Measurements from ENCODE around the gene SLC3A2.
"Not testable (repeated sequence)": the region's sequence is repeated elsewhere in the genome, so short reads cannot be mapped to it uniquely, and the experiment has no call there.

SLC3A2 gene

GRCh38 chr11:62880803-62881578, at the start of gene SLC3A2:
SLC3A2 (plus strand) TSS chr11:62880896; CDS start chr11:62881024, 128 bp downstream.
- no peak for DNase-seq

- no peak for DNase-seq
These were observed 49.7 kb upstream of the SLC3A2 start for GRCh38 chr11:62830904-62831519.

- peak; percentile 76 for DNase-seq
These were observed 49.0 kb upstream of the SLC3A2 start, which contains the start of gene STX5 for GRCh38 chr11:62831520-62832335. STX5 (minus strand) TSS chr11:62832051; CDS start chr11:62831243, 808 bp downstream.

- DNase-seq = no peak
These were observed 48.1 kb upstream of the SLC3A2 start, which contains the start of gene TEX54 for GRCh38 chr11:62832336-62833234. TEX54 (minus strand) TSS chr11:62832841.

- DNase-seq = no peak
These were observed 45.4 kb upstream of the SLC3A2 start for GRCh38 chr11:62835336-62835735.

GRCh38 chr11:62839050-62839945, 41.4 kb upstream of the SLC3A2 start, which contains the start of gene WDR74:
WDR74 (minus strand) TSS chr11:62839590; CDS start chr11:62839570, 20 bp downstream.
- DNase-seq = peak; percentile 80

GRCh38 chr11:62840721-62841360, 39.9 kb upstream of the SLC3A2 start:
- DNase-seq = peak; percentile 32

GRCh38 chr11:62841361-62842170, 39.1 kb upstream of the SLC3A2 start:
- DNase-seq = peak; percentile 100

GRCh38 chr11:62842171-62842741, 38.4 kb upstream of the SLC3A2 start:
- no peak for DNase-seq

- not testable (repeated sequence) for DNase-seq
These were observed 37.8 kb upstream of the SLC3A2 start for GRCh38 chr11:62842891-62843290.

GRCh38 chr11:62843466-62843865, 37.2 kb upstream of the SLC3A2 start:
- DNase-seq = no peak

GRCh38 chr11:62844154-62844553, 36.5 kb upstream of the SLC3A2 start:
- no peak for DNase-seq

- no peak for DNase-seq
These were observed 34.5 kb upstream of the SLC3A2 start for GRCh38 chr11:62846177-62846576.

GRCh38 chr11:62847767-62848314, 32.9 kb upstream of the SLC3A2 start:
- DNase-seq = no peak

GRCh38 chr11:62850911-62851806, 29.5 kb upstream of the SLC3A2 start:
- no peak for DNase-seq

- no peak for DNase-seq
These were observed 28.7 kb upstream of the SLC3A2 start for GRCh38 chr11:62851807-62852522.

- DNase-seq = no peak
These were observed 28.0 kb upstream of the SLC3A2 start for GRCh38 chr11:62852523-62853188.
